ENCODE data around the gene DENND2A.

Gene DENND2A

GRCh38 chr7:140683657-140684056, 43.0 kb upstream of the DENND2A start:
- TF ChIP-seq CTCF (IDR thresholded peaks at IDR 0.05), result no peak

DNA sequence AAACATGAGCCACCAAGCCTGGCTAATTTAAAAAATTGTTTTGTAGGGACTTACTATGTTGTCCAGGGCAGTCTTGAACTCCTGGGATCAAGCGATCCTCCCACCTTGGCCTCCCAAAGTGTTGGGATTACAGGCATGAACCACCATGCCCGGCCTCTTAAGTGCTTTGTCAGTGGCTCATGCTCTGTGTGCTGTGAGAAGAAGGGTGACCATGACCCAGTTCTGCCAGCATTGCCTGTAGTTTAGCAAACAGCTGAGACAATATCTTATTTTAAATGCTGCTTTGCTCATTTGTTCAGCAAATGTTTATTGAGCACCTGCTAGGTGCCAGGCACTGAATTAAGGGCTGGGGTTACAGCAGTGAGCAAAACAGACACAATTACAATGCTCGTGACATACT, 41.2 kb upstream of the DENND2A start:
- no peak for TF ChIP-seq CTCF (IDR thresholded peaks at IDR 0.05)

- no peak for TF ChIP-seq CTCF (IDR thresholded peaks at IDR 0.05)
Observed at GRCh38 chr7:140680886-140681285, 40.3 kb upstream of the DENND2A start.

DNA sequence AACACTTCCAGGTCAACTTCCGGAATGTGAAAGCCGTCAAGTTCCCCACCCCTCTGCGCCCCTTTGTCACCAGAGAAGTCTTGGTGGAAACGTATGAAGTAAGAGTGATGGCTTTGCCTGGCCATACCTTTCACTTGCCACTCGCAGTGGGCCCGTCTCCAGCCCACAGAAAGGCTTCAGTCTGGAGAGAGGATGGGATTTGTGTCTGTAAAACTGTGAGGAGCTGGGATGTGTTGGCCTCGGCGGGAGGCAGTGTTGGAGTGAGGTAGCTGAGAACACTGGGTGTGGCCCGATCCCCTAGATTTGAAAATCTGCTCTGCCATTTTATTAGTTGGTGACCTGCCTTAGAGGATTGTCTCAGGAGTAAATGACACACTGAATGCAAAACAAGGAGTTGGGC, 38.6 kb upstream of the DENND2A start:
- TF ChIP-seq CTCF (IDR thresholded peaks at IDR 0.05), result no peak

- TF ChIP-seq CTCF (IDR thresholded peaks at IDR 0.05), result no peak
Observed at GRCh38 chr7:140678816-140679130, 38.2 kb upstream of the DENND2A start.

GRCh38 chr7:140678081-140678815, 37.6 kb upstream of the DENND2A start:
- TF ChIP-seq CTCF (IDR thresholded peaks at IDR 0.05), result no peak

- TF ChIP-seq CTCF (IDR thresholded peaks at IDR 0.05), result no peak
Observed at GRCh38 chr7:140677496-140677895, 36.9 kb upstream of the DENND2A start.

- no peak for TF ChIP-seq CTCF (IDR thresholded peaks at IDR 0.05)
Observed at GRCh38 chr7:140676306-140676705, 35.7 kb upstream of the DENND2A start.

All from LNCAP (cell line).